ENCODE results near the gene LRP5.
"Not testable (repeated sequence)": the region's sequence is repeated elsewhere in the genome, so short reads cannot be mapped to it uniquely, and the experiment has no call there.

LRP5 gene

GRCh38 chr11:68471360-68472340, 159.3 kb downstream of the LRP5 start:
- Histone ChIP-seq H3K79me2 (ENCODE audit: control insufficient read depth, low read length) (peaks cover 96% of the 10 kb centered on the region), H3K27me3 (ENCODE audit: control insufficient read depth, low read length) (no peaks in the 10 kb centered on the region), H4K20me1 (ENCODE audit: control insufficient read depth, insufficient read depth, low read depth, low read length) (peaks cover 34% of the 10 kb centered on the region), H3K4me1 (ENCODE audit: control insufficient read depth, low read length) (peaks cover 40% of the 10 kb centered on the region), H3K4me3 (ENCODE audit: low read length) (no peak overlapping the region), H3K36me3 (ENCODE audit: control insufficient read depth, low read length) (peaks cover 67% of the 10 kb centered on the region), H3K4me2 (ENCODE audit: low read length) (no peak overlapping the region), H3K27ac (ENCODE audit: low read depth, low read length) (no peak overlapping the region), H3K9me2 (replicated peaks; ENCODE audit: control insufficient read depth, low read length) (no peaks in the 10 kb centered on the region), H3K9me3 (ENCODE audit: control insufficient read depth, insufficient read depth, low read length) (no peaks in the 10 kb centered on the region), H3F3A (ENCODE audit: control insufficient read depth, insufficient read depth) (peaks cover 3% of the 10 kb centered on the region; the same call in 1 of the 2 replicates)
- TF ChIP-seq EZH2phosphoT487 (IDR thresholded peaks at IDR 0.05; ENCODE audit: borderline replicate concordance, low read length) (no peak), CTCF (IDR thresholded peaks at IDR 0.05; ENCODE audit: low read depth, low read length, poor library complexity, severe bottlenecking) (no peak)

- Histone ChIP-seq H3K4me2 (ENCODE audit: low read length) (no peak overlapping the region), H3F3A (ENCODE audit: control insufficient read depth, insufficient read depth) (peaks cover 3% of the 10 kb centered on the region; the same call in 1 of the 2 replicates), H3K9me3 (ENCODE audit: control insufficient read depth, insufficient read depth, low read length) (no peaks in the 10 kb centered on the region), H3K27ac (ENCODE audit: low read depth, low read length) (no peak overlapping the region), H3K4me1 (ENCODE audit: control insufficient read depth, low read length) (peaks cover 29% of the 10 kb centered on the region), H3K4me3 (ENCODE audit: low read length) (no peak overlapping the region), H4K20me1 (ENCODE audit: control insufficient read depth, insufficient read depth, low read depth, low read length) (peaks cover 26% of the 10 kb centered on the region), H3K36me3 (ENCODE audit: control insufficient read depth, low read length) (peaks cover 65% of the 10 kb centered on the region), H3K79me2 (ENCODE audit: control insufficient read depth, low read length) (peaks cover 96% of the 10 kb centered on the region), H3K27me3 (ENCODE audit: control insufficient read depth, low read length) (no peaks in the 10 kb centered on the region), H3K9me2 (replicated peaks; ENCODE audit: control insufficient read depth, low read length) (no peaks in the 10 kb centered on the region)
- TF ChIP-seq EZH2phosphoT487 (IDR thresholded peaks at IDR 0.05; ENCODE audit: borderline replicate concordance, low read length): no peak
- TF ChIP-seq CTCF (IDR thresholded peaks at IDR 0.05; ENCODE audit: low read depth, low read length, poor library complexity, severe bottlenecking): no peak
Measured at GRCh38 chr11:68472778-68473177, 160.4 kb downstream of the LRP5 start.

- no peak overlapping the region for H3K4me2 ChIP-seq (ENCODE audit: low read length)
- no peaks in the 10 kb centered on the region for H3K27me3 ChIP-seq (ENCODE audit: control insufficient read depth, low read length)
- no peaks in the 10 kb centered on the region for H3K9me3 ChIP-seq (ENCODE audit: control insufficient read depth, insufficient read depth, low read length)
- H3K9me2 ChIP-seq (replicated peaks; ENCODE audit: control insufficient read depth, low read length): no peaks in the 10 kb centered on the region
- no peak overlapping the region for H3K4me3 ChIP-seq (ENCODE audit: low read length)
- peaks cover 3% of the 10 kb centered on the region; the same call in 1 of the 2 replicates for H3F3A ChIP-seq (ENCODE audit: control insufficient read depth, insufficient read depth)
- peaks cover 96% of the 10 kb centered on the region for H3K79me2 ChIP-seq (ENCODE audit: control insufficient read depth, low read length)
- peaks cover 25% of the 10 kb centered on the region for H4K20me1 ChIP-seq (ENCODE audit: control insufficient read depth, insufficient read depth, low read depth, low read length)
- peaks cover 20% of the 10 kb centered on the region for H3K4me1 ChIP-seq (ENCODE audit: control insufficient read depth, low read length)
- TF ChIP-seq CTCF (IDR thresholded peaks at IDR 0.05; ENCODE audit: low read depth, low read length, poor library complexity, severe bottlenecking) (no peak), EZH2phosphoT487 (IDR thresholded peaks at IDR 0.05; ENCODE audit: borderline replicate concordance, low read length) (no peak)
- peaks cover 64% of the 10 kb centered on the region for H3K36me3 ChIP-seq (ENCODE audit: control insufficient read depth, low read length)
- no peak overlapping the region for H3K27ac ChIP-seq (ENCODE audit: low read depth, low read length)
Measured at GRCh38 chr11:68473693-68474092, 161.3 kb downstream of the LRP5 start.

- not testable (repeated sequence) for H3K27me3 ChIP-seq (ENCODE audit: control insufficient read depth, low read length); H3K9me2 ChIP-seq (replicated peaks; ENCODE audit: control insufficient read depth, low read length); H3F3A ChIP-seq (ENCODE audit: control insufficient read depth, insufficient read depth); H3K4me1 ChIP-seq (ENCODE audit: control insufficient read depth, low read length); H3K4me3 ChIP-seq (ENCODE audit: low read length); H3K4me2 ChIP-seq (ENCODE audit: low read length); H3K9me3 ChIP-seq (ENCODE audit: control insufficient read depth, insufficient read depth, low read length); H3K27ac ChIP-seq (ENCODE audit: low read depth, low read length)
- peaks cover 51% of the 10 kb centered on the region for H3K36me3 ChIP-seq (ENCODE audit: control insufficient read depth, low read length)
- H4K20me1 ChIP-seq (ENCODE audit: control insufficient read depth, insufficient read depth, low read depth, low read length): peaks cover 18% of the 10 kb centered on the region; the same call in 1 of the 2 replicates
- peaks cover 96% of the 10 kb centered on the region for H3K79me2 ChIP-seq (ENCODE audit: control insufficient read depth, low read length)
Measured at GRCh38 chr11:68475626-68476025, 163.2 kb downstream of the LRP5 start.
